ENCODE measurements around the gene CDH16.

DNA sequence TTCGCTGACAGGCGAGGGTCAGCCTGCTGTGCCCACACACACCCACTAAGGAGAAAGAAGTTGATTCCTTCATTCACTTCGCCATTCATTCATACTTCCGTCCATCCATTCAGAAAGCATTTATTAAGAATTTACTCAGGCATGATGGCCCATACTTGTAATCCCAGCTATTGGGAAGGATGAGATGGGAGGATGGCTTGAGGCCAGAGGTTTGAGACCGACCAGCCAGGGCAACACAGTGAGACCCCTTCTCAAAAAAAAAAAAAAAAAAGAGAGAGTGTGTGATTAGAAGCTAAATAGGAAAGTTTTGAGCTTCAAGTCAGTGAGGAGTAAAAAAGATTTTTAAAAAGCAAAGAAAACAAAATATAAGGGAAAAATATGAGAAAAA is 25.4 kb upstream of the CDH16 start:
- no peak for TF ChIP-seq POLR2AphosphoS5 (IDR thresholded peaks at IDR 0.05; ENCODE audit: insufficient read depth in 1 of 2, low read depth in 1 of 2)
- TF ChIP-seq, protein P1, sequence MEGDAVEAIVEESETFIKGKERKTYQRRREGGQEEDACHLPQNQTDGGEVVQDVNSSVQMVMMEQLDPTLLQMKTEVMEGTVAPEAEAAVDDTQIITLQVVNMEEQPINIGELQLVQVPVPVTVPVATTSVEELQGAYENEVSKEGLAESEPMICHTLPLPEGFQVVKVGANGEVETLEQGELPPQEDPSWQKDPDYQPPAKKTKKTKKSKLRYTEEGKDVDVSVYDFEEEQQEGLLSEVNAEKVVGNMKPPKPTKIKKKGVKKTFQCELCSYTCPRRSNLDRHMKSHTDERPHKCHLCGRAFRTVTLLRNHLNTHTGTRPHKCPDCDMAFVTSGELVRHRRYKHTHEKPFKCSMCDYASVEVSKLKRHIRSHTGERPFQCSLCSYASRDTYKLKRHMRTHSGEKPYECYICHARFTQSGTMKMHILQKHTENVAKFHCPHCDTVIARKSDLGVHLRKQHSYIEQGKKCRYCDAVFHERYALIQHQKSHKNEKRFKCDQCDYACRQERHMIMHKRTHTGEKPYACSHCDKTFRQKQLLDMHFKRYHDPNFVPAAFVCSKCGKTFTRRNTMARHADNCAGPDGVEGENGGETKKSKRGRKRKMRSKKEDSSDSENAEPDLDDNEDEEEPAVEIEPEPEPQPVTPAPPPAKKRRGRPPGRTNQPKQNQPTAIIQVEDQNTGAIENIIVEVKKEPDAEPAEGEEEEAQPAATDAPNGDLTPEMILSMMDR (IDR thresholded peaks at IDR 0.05), result no peak

All from vagina (tissue), 2 donors.